Stimulated activated CD8-positive, alpha-beta memory T cell treated with anti-CD3 and anti-CD28 coated beads, Interleukin-4, amount 100 ng/mL, for 4 hours (primary cell): ENCODE data around the gene GLA.
A peak's percentile ranks its signal among the peaks of the same experiment; 100 is the strongest.

Experiments
- DNase-seq, 2 donors: peaks; one replicate each; pipeline ENCODE4 v3.0.0-alpha.2; 2020; ENCODE audit warnings: low read depth in 2 of 2, low spot score in 1 of 2

The GLA gene

DNA sequence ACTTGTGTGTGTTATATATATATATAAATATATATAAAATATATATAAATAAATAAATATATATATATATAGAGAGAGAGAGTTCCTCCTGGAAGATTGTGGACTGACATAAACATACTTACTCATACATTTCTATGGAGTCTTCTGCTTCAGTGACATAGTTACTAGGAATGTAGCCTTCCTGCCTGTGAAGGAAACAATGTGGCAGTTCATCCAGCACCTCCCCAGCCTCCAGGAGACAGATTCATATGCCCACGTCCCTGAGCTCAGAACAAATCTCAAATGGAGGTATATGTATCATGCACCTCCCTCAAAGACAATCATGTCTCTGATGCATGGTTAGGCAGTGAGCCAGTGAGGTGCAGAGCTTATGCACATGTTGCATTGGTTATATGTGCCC, 47.8 kb downstream of the GLA start:
- DNase-seq, result no peak

DNA sequence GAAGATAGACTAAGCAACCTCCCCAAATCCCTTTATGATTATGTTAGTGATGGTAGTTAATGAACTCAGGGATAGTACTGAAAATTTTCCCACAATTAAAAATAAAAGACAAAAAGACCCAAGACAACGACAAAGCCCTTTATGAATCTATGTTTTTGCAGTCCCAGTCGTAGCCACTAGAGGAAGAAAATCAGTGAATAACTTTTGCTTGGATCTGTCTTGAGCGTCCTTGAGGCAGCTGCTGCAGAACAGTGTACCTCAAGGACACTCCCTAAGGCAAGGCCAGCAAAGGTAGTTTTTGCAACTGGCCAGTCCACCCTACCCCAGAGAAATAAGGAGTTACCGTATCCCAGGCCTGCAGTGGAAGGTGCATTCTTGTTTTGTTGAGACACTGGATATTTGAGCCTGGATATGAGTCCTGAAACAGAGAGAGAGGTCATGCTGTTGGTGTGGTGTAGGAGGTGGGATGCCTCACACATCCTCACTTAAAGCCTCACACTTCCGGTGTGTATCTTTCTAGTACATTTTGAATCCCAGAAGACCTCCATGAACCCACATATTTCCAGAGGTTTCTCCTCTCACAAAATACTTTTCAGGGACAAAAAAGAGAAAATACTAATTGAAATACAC, 50.4 kb downstream of the GLA start:
- DNase-seq, result no peak

DNA sequence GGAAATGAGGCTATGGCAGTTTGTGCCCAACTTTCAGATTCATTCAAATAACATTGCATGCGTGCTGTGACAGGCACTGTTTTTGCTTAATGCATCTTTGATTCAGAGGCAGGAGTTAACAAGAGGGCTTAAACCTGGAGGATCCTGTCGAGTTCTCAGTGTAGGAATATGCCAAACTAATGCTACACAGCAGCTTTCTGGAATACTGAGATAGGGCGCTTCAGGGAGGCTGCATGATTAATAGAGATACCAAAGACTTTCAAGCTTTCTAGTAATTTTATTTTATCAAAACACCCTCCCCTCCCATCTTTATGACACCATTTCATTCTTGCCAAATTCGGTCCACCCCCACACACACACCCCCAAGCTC, 58.5 kb downstream of the GLA start:
- DNase-seq, result no peak

DNA sequence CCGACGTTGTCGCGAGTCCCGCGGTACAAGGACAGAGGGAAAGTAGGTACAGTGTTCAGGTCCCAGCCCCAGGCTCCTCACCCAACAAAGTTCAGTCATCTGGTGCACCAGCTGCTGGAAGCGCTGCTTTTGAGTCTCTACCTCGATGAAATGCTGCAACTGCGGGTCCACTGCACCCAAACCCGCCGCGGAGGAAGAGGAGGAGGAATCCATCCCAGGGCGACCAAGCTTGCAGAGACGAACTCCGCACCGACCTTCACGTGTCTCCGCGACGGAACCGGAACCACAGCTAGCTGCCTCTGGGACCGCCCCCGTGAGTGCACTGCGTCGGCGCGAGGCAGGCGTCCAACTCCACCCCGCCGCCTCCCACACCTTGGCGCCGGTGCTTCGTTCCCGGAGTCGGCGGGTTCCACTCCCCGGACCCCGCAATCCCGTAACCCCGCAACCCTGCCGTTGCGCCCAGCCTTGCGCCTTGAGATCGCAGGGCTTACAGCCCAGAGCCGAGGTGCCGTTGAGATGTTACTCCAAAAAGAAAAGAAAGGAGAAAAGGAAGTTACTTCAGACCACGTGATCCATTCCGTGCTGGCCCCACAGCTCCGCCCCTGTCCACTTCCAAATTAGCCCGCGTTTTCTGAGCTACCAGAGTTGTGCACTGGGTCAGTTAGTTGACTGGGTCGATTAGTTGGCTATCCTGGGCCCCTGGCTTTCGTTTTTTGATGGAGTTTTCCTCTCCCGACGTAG, 59.1 kb downstream of the GLA start, which contains the start of gene TIMM8A:
TIMM8A (minus strand) TSS at position 291 of the 741 bp plus-strand sequence; CDS start at position 213, 78 bp downstream.
- DNase-seq, result peak; percentile 48 to 60

DNA sequence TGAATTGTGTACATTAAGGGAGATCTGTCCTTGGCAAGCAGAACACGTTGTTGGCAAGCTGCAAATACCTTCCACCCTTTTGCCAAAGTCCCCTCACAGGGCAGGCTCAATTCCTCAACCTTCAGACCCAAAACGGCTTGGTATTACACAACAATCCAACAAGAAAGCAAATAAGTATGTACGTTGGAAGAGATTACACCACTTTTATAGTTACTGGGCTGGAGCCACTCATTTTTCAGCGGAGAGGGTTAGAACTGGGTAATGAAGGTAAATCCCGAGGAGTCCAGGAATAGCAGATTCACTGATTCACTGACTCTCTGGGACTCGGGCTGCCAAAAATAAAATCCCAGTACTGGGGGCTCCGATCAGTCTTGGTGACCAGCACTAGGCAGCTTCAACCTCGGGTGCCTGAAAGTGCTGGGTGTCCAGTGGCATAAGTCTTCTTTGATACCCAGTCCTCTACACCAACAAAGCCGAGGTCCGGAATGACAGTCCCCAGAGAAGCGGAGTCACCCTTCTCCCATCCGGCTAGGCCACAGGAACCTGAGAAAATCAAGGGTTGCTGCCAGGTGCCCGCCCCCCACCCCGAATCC, 59.8 kb downstream of the GLA start:
- no peak for DNase-seq
